GM23338 (cell line): ENCODE results near the gene FEN1. TPM values are rescaled to one million over a fixed set of nuclear protein-coding genes. Genes with fewer than 3 reads are reported as not detected.

ENCODE experiments used
- ATAC-seq: fragments of 200-7000 bp; cut with Tn5 transposase; 3 replicates; pipeline ENCODE4 v1.9.1; 2020
- DNase-seq: peaks from one replicate; pipeline ENCODE4 v3.0.0-alpha.2; 2015; ENCODE audit warnings: low spot score
- H2AFZ ChIP-seq: fragments of 200-600 bp; sonication (generic); 2 replicates; pipeline ENCODE4 v1.8.0; 2016; ENCODE audit warnings: antibody characterized with exemption, mild to moderate bottlenecking, moderate library complexity
- H3F3A ChIP-seq: fragments of 200-600 bp; sonication (generic); replicated peaks from 2 replicates; pipeline ENCODE4 v1.8.0; 2017; ENCODE audit warnings: antibody characterized with exemption, mixed run types, low read depth
- H3K27ac ChIP-seq: fragments of 200-600 bp; sonication (generic); 2 replicates; pipeline ENCODE4 v1.6.1; 2016; ENCODE audit warnings: low read depth
- H3K27me3 ChIP-seq: fragments of 200-600 bp; sonication (generic); 2 replicates; pipeline ENCODE4 v1.8.0; 2016; ENCODE audit warnings: mild to moderate bottlenecking, mixed run types, moderate library complexity; ENCODE audit not compliant: insufficient read depth
- H3K36me3 ChIP-seq: fragments of 200-600 bp; sonication (generic); 2 replicates; pipeline ENCODE4 v1.8.0; 2016; ENCODE audit warnings: mild to moderate bottlenecking; ENCODE audit not compliant: insufficient read depth
- H3K4me1 ChIP-seq: fragments of 200-600 bp; sonication (generic); 2 replicates; pipeline ENCODE4 v1.8.0; 2016; ENCODE audit warnings: mild to moderate bottlenecking, moderate library complexity; ENCODE audit not compliant: insufficient read depth
- H3K4me2 ChIP-seq: fragments of 200-600 bp; sonication (generic); 2 replicates; pipeline ENCODE4 v1.7.1; 2017; ENCODE audit warnings: mixed run types
- H3K4me3 ChIP-seq: fragments of 200-600 bp; sonication (generic); 2 replicates; pipeline ENCODE4 v1.6.1; 2016; ENCODE audit warnings: mixed run types
- H3K79me2 ChIP-seq: fragments of 200-600 bp; sonication (generic); replicated peaks from 2 replicates; pipeline ENCODE4 v1.8.0; 2017; ENCODE audit warnings: mild to moderate bottlenecking; ENCODE audit not compliant: insufficient read depth
- H3K9me2 ChIP-seq: fragments of 200-600 bp; sonication (generic); 2 replicates; pipeline ENCODE4 v1.8.0; 2017; ENCODE audit not compliant: insufficient read depth
- H4K20me1 ChIP-seq: fragments of 200-600 bp; sonication (generic); replicated peaks from 2 replicates; pipeline ENCODE4 v1.8.0; 2017; ENCODE audit warnings: mild to moderate bottlenecking; ENCODE audit not compliant: insufficient read depth
- H3K27ac Mint-ChIP-seq: 2 replicates; pipeline ENCODE4 v1.8.0; 2020; ENCODE audit warnings: inconsistent platforms, mild to moderate bottlenecking, moderate library complexity, mixed read lengths
- H3K27me3 Mint-ChIP-seq: 3 replicates; pipeline ENCODE4 v1.8.0; 2022; ENCODE audit warnings: low read depth, mild to moderate bottlenecking, moderate library complexity, mixed read lengths, inconsistent platforms; ENCODE audit not compliant: insufficient read depth, poor library complexity
- H3K36me3 Mint-ChIP-seq: 3 replicates; pipeline ENCODE4 v1.8.0; 2021; ENCODE audit warnings: low read depth, mild to moderate bottlenecking, inconsistent platforms, moderate library complexity, mixed read lengths
- H3K4me1 Mint-ChIP-seq: 3 replicates; pipeline ENCODE4 v1.8.0; 2020; ENCODE audit warnings: mild to moderate bottlenecking, inconsistent platforms, mixed read lengths
- H3K4me3 Mint-ChIP-seq: 3 replicates; pipeline ENCODE4 v1.8.0; 2021; ENCODE audit warnings: moderate library complexity, mild to moderate bottlenecking, inconsistent platforms, mixed read lengths
- H3K9me3 Mint-ChIP-seq: 3 replicates; pipeline ENCODE4 v1.8.0; 2020; ENCODE audit warnings: moderate library complexity, mild to moderate bottlenecking, inconsistent platforms, mixed read lengths
- CTCF ChIP-seq, 2 experiments: fragments of 200-600 bp in 1 of 2; sonication (generic) in 1 of 2; conservative IDR thresholded peaks; 2 replicates each; pipeline versions ENCODE4 v1.5.1 to v1.6.1; 2016 to 2017; ENCODE audit warnings: antibody characterized with exemption in 2 of 2, low read depth in 2 of 2, mild to moderate bottlenecking in 2 of 2, moderate library complexity in 1 of 2
- EZH2 ChIP-seq: fragments of 200-600 bp; sonication (generic); IDR thresholded peaks from one replicate; pipeline ENCODE4 v1.8.0; 2017; ENCODE audit warnings: antibody characterized with exemption, mild to moderate bottlenecking, low read depth; ENCODE audit not compliant: unreplicated experiment
- JUNB ChIP-seq: IDR thresholded peaks from one replicate; pipeline ENCODE4 v1.6.1; 2016; ENCODE audit warnings: antibody characterized with exemption; ENCODE audit not compliant: unreplicated experiment
- NANOG ChIP-seq: IDR thresholded peaks from 2 replicates; pipeline ENCODE4 v1.6.1; 2016; ENCODE audit warnings: antibody characterized with exemption, borderline replicate concordance
- ZNF462 ChIP-seq: fragments of 250-450 bp; sonication (Bioruptor Pico); IDR thresholded peaks from 2 replicates; pipeline ENCODE4 v1.5.0; 2020; ENCODE audit warnings: mild to moderate bottlenecking, moderate library complexity
- polyA plus RNA-seq: library from polyadenylated mRNA; unstranded; fragments of >200 nt; fragmentation: Nextera tagmentation; extraction: Ambion mirVana; gene quantifications from 2 replicates; pipeline ENCODE4 v1.2.1, GENCODE V29; 2016
- total RNA-seq: library from RNA; depleted of rRNA; stranded (reverse); fragments of >200 nt; shearing (Covaris generic); gene quantifications from 2 replicates; pipeline ENCODE4 v1.2.3, GENCODE V29; 2014

FEN1 gene
- total and polyA plus RNA-seq, 2 experiments from 2014 or later: 85.1 to 89.0 TPM

GRCh38 chr11:61833471-61833870, 40.8 kb downstream of the FEN1 start:
- Mint-ChIP-seq H3K36me3 (peaks cover 49% of the 10 kb centered on the region), H3K27me3 (peaks cover 14% of the 10 kb centered on the region), H3K4me1 (peaks cover 66% of the 10 kb centered on the region), H3K27ac (peak overlapping the region; percentile 96), H3K9me3 (no peaks in the 10 kb centered on the region), H3K4me3 (peak overlapping the region; percentile 53; the same call in 2 of the 3 replicates)
- Histone ChIP-seq H3K4me2 (peak overlapping the region; percentile 100), H3K27me3 (no peaks in the 10 kb centered on the region), H4K20me1 (peaks cover 54% of the 10 kb centered on the region), H3K79me2 (peaks cover 89% of the 10 kb centered on the region), H3K4me1 (peaks cover 64% of the 10 kb centered on the region), H2AFZ (no peak overlapping the region), H3K4me3 (0 out of 2 replicates have a peak overlapping the region, but pooled peaks have one; percentile 28), H3K36me3 (peaks cover 7% of the 10 kb centered on the region), H3K9me2 (no peaks in the 10 kb centered on the region), H3F3A (peaks cover 48% of the 10 kb centered on the region), H3K27ac (peak overlapping the region; percentile 97)
- DNase-seq: no peak
- no peak for ATAC-seq
- no peak for TF ChIP-seq ZNF462
- no peak for TF ChIP-seq NANOG
- TF ChIP-seq CTCF (conservative IDR thresholded peaks at IDR 0.05; ENCODE audit: low read depth in 2 of 2): no peak
- TF ChIP-seq EZH2: no peak
- TF ChIP-seq JUNB: no peak
